ENCODE results near the gene MLH1.

MLH1 gene

DNA sequence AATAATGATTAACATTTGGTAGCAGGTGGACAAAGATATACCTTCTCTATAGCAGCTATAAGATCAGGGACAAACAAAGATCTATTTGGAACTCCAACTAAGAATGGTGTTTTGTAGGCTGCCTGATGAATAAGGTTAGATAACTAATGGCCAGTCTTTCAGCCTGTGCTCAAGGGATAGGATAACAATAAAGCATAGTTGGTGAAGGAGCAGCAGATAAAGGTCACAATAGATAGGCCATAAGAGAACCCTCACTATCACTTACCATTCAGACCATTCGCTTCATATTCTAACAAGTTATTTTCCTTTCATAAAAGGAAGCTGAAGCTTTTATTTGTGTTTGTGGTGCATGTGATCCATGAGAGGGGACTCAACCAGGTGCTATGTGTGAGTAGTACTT is 20.2 kb upstream of the MLH1 start:
- no peaks in the 10 kb centered on the region for H3K36me3 ChIP-seq (replicated peaks; ENCODE audit: insufficient read depth, low read length)
- H3K4me1 ChIP-seq (ENCODE audit: low read length): peaks cover 6% of the 10 kb centered on the region; the same call in 1 of the 2 replicates
- no peak overlapping the region for H3K4me2 ChIP-seq (ENCODE audit: low read depth, low read length)
- no peaks in the 10 kb centered on the region for H4K20me1 ChIP-seq (ENCODE audit: insufficient read depth, low read length)
- no peak overlapping the region for H3K9ac ChIP-seq (ENCODE audit: low read length)
- no peak for DNase-seq
- no peaks in the 10 kb centered on the region for H3K9me3 ChIP-seq (replicated peaks; ENCODE audit: insufficient read depth, low read length)
- H3K9me2 ChIP-seq (replicated peaks; ENCODE audit: insufficient read depth, low read length): no peaks in the 10 kb centered on the region; the same call in 1 of the 2 replicates
- H2AFZ ChIP-seq (ENCODE audit: low read length): no peak overlapping the region
- no peak overlapping the region for H3K4me3 ChIP-seq (ENCODE audit: low read length)
- H3K79me2 ChIP-seq (ENCODE audit: low read length): no peaks in the 10 kb centered on the region
- TF ChIP-seq CTCF (IDR thresholded peaks at IDR 0.05; ENCODE audit: low read length): no peak
- no peaks in the 10 kb centered on the region for H3K27me3 ChIP-seq (replicated peaks; ENCODE audit: insufficient read depth, low read length)
- H3K27ac ChIP-seq (ENCODE audit: low read length): no peak overlapping the region
- no peaks in the 10 kb centered on the region for H3F3A ChIP-seq (ENCODE audit: insufficient read depth, low read length)

DNA sequence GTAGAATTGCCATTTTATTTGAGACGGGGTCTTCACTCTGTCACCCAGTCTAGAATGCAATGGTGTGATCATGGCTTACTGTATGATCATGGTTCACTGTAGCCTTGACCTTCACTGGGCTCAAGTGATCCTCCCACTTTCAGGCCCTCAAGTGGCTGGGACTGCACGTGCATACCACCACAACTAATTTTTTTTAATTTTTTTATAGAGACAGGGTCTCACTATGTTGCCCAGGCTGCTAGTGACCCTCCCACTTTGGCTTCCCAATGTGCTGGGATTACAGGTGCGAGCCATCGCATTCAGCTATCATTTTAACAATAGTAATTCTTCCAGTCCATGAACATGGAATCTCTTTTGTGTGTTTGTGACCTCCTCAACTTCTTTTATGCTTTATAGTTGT is 12.3 kb upstream of the MLH1 start:
- H3K36me3 ChIP-seq (replicated peaks; ENCODE audit: insufficient read depth, low read length): no peaks in the 10 kb centered on the region
- no peaks in the 10 kb centered on the region for H3K79me2 ChIP-seq (ENCODE audit: low read length)
- H3K4me2 ChIP-seq (ENCODE audit: low read depth, low read length): no peak overlapping the region
- H2AFZ ChIP-seq (ENCODE audit: low read length): no peak overlapping the region
- H3K9me2 ChIP-seq (replicated peaks; ENCODE audit: insufficient read depth, low read length): no peaks in the 10 kb centered on the region
- no peaks in the 10 kb centered on the region for H4K20me1 ChIP-seq (ENCODE audit: insufficient read depth, low read length)
- H3K9me3 ChIP-seq (replicated peaks; ENCODE audit: insufficient read depth, low read length): no peaks in the 10 kb centered on the region
- H3K9ac ChIP-seq (ENCODE audit: low read length): no peak overlapping the region
- no peak overlapping the region for H3K27ac ChIP-seq (ENCODE audit: low read length)
- no peaks in the 10 kb centered on the region for H3F3A ChIP-seq (ENCODE audit: insufficient read depth, low read length)
- H3K4me1 ChIP-seq (ENCODE audit: low read length): no peaks in the 10 kb centered on the region
- no peaks in the 10 kb centered on the region for H3K27me3 ChIP-seq (replicated peaks; ENCODE audit: insufficient read depth, low read length)
- H3K4me3 ChIP-seq (ENCODE audit: low read length): no peak overlapping the region
- no peak for DNase-seq
- TF ChIP-seq EZH2 (optimal IDR thresholded peaks at IDR 0.05; ENCODE audit: low read depth, low read length) (no peak), CTCF (IDR thresholded peaks at IDR 0.05; ENCODE audit: low read length) (no peak), EZH2phosphoT487 (IDR thresholded peaks at IDR 0.05; ENCODE audit: low read length) (no peak)

DNA sequence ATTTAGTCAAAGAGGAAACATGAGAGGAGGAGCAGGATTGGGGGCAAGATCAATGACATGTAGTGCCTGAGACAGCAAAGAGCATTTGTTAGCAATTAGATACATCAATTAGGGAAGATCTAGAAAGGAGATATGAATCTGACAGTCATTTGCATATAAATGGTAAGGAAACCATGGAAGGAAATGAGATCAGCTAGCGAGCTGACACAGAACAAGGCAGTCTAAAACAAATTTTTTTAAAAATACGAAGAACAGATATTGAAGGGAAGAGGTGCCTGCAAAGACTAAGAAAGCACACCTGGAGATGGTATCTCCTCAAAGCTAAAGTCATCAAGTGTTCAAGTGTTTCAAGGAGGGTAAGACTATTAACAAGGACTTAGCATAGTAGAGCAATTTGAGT is 5.0 kb upstream of the MLH1 start:
- no peak overlapping the region for H3K9ac ChIP-seq (ENCODE audit: low read length)
- no peaks in the 10 kb centered on the region for H3K9me3 ChIP-seq (replicated peaks; ENCODE audit: insufficient read depth, low read length)
- DNase-seq: no peak
- no peak overlapping the region for H3K27ac ChIP-seq (ENCODE audit: low read length)
- no peak overlapping the region for H2AFZ ChIP-seq (ENCODE audit: low read length)
- H4K20me1 ChIP-seq (ENCODE audit: insufficient read depth, low read length): no peaks in the 10 kb centered on the region
- no peaks in the 10 kb centered on the region for H3K27me3 ChIP-seq (replicated peaks; ENCODE audit: insufficient read depth, low read length)
- TF ChIP-seq CTCF (IDR thresholded peaks at IDR 0.05; ENCODE audit: low read length): no peak
- no peak for TF ChIP-seq EZH2 (optimal IDR thresholded peaks at IDR 0.05; ENCODE audit: low read depth, low read length)
- TF ChIP-seq EZH2phosphoT487 (IDR thresholded peaks at IDR 0.05; ENCODE audit: low read length): no peak
- H3K9me2 ChIP-seq (replicated peaks; ENCODE audit: insufficient read depth, low read length): no peaks in the 10 kb centered on the region
- H3K4me3 ChIP-seq (ENCODE audit: low read length): no peak overlapping the region
- no peaks in the 10 kb centered on the region for H3K4me1 ChIP-seq (ENCODE audit: low read length)
- no peaks in the 10 kb centered on the region for H3F3A ChIP-seq (ENCODE audit: insufficient read depth, low read length)
- no peak overlapping the region for H3K4me2 ChIP-seq (ENCODE audit: low read depth, low read length)
- peaks cover 12% of the 10 kb centered on the region for H3K79me2 ChIP-seq (ENCODE audit: low read length)
- H3K36me3 ChIP-seq (replicated peaks; ENCODE audit: insufficient read depth, low read length): peaks cover 7% of the 10 kb centered on the region; the same call in 1 of the 2 replicates
